WTC11 (cell line): ENCODE data around the gene KHDC4. TPM values are rescaled to one million over a fixed set of nuclear protein-coding genes. Genes with fewer than 3 reads are reported as not detected.
A peak's percentile ranks its signal among the peaks of the same experiment; 100 is the strongest.

Experiments
- ATAC-seq: fragments of 200-7000 bp; cut with Tn5 transposase; 2 replicates; pipeline ENCODE4 v1.10.0; 2021; ENCODE audit warnings: mild to moderate bottlenecking, moderate library complexity
- CTCF ChIA-PET: fragments of 300-600 bp; sonication (Branson Sonifier 250); formaldehyde crosslinking; loops from one replicate; lab custom pipeline; 2021; ENCODE audit warnings: antibody characterized with exemption; lab: Charles Lee
- POLR2A ChIA-PET: fragments of 350-600 bp; sonication (Branson Sonifier 250); formaldehyde crosslinking; loops from one replicate; lab custom pipeline; 2021; ENCODE audit warnings: antibody characterized with exemption; lab: Charles Lee
- DNase-seq: peaks from one replicate; pipeline ENCODE4 v3.0.0; 2021; ENCODE audit warnings: low spot score
- H3K27ac Mint-ChIP-seq: 2 replicates; pipeline ENCODE4 v1.8.0; 2021; ENCODE audit warnings: mixed read lengths
- H3K27me3 Mint-ChIP-seq: 2 replicates; pipeline ENCODE4 v1.8.0; 2021; ENCODE audit warnings: low read depth, mild to moderate bottlenecking, moderate library complexity, mixed read lengths
- H3K36me3 Mint-ChIP-seq: 2 replicates; pipeline ENCODE4 v1.8.0; 2021; ENCODE audit warnings: mixed read lengths
- H3K4me1 Mint-ChIP-seq: 2 replicates; pipeline ENCODE4 v1.8.0; 2022; ENCODE audit warnings: mixed read lengths
- H3K4me3 Mint-ChIP-seq: 2 replicates; pipeline ENCODE4 v1.8.0; 2021; ENCODE audit warnings: mild to moderate bottlenecking, moderate library complexity, mixed read lengths
- H3K9me3 Mint-ChIP-seq: 2 replicates; pipeline ENCODE4 v1.8.0; 2021; ENCODE audit warnings: mixed read lengths
- ARID4B ChIP-seq: sonication (generic); formaldehyde crosslinking; IDR thresholded peaks from 2 replicates; pipeline ENCODE4 v1.8.0; 2023; ENCODE audit warnings: missing genetic modification reagents, mild to moderate bottlenecking, borderline replicate concordance
- ATF1 ChIP-seq: sonication (generic); formaldehyde crosslinking; IDR thresholded peaks from 2 replicates; pipeline ENCODE4 v1.8.1; 2023; ENCODE audit warnings: mild to moderate bottlenecking, moderate library complexity, missing genetic modification reagents
- E2F4 ChIP-seq: sonication (generic); formaldehyde crosslinking; IDR thresholded peaks from 2 replicates; pipeline ENCODE4 v1.8.1; 2022; ENCODE audit warnings: low read depth, mild to moderate bottlenecking, moderate library complexity, missing genetic modification reagents, borderline replicate concordance
- EMX1 ChIP-seq: fragments of 250-450 bp; sonication (Bioruptor Pico); IDR thresholded peaks from 2 replicates; pipeline ENCODE4 v1.8.0; 2021; ENCODE audit warnings: mild to moderate bottlenecking
- GTF2I ChIP-seq: fragments of 250-450 bp; sonication (Bioruptor Pico); conservative IDR thresholded peaks from 2 replicates; pipeline ENCODE4 v1.4.0; 2021; ENCODE audit warnings: mild to moderate bottlenecking
- HMGXB4 ChIP-seq: sonication (generic); formaldehyde crosslinking; IDR thresholded peaks from 2 replicates; pipeline ENCODE4 v1.8.1; 2023; ENCODE audit warnings: mild to moderate bottlenecking, moderate library complexity, missing genetic modification reagents
- JUN ChIP-seq: sonication (generic); formaldehyde crosslinking; IDR thresholded peaks from 2 replicates; pipeline ENCODE4 v1.8.0; 2023; ENCODE audit warnings: mild to moderate bottlenecking, missing genetic modification reagents
- MXD4 ChIP-seq: fragments of 250-450 bp; sonication (Bioruptor Pico); IDR thresholded peaks from 2 replicates; pipeline ENCODE4 v1.8.0; 2021; ENCODE audit warnings: mild to moderate bottlenecking, moderate library complexity, borderline replicate concordance
- NR1H2 ChIP-seq: sonication (generic); formaldehyde crosslinking; IDR thresholded peaks from 2 replicates; pipeline ENCODE4 v1.9.0; 2021; ENCODE audit warnings: mild to moderate bottlenecking, moderate library complexity, missing genetic modification reagents
- RELA ChIP-seq: sonication (generic); formaldehyde crosslinking; IDR thresholded peaks from 2 replicates; pipeline ENCODE4 v1.8.1; 2022; ENCODE audit warnings: missing genetic modification reagents, mild to moderate bottlenecking, borderline replicate concordance
- USF1 ChIP-seq: sonication (generic); formaldehyde crosslinking; IDR thresholded peaks from 2 replicates; pipeline ENCODE4 v1.8.0; 2022; ENCODE audit warnings: mild to moderate bottlenecking, missing genetic modification reagents
- USF2 ChIP-seq: sonication (generic); formaldehyde crosslinking; IDR thresholded peaks from 2 replicates; pipeline ENCODE4 v1.8.1; 2023; ENCODE audit warnings: mild to moderate bottlenecking, missing genetic modification reagents, moderate library complexity
- ZBTB43 ChIP-seq: sonication (generic); formaldehyde crosslinking; IDR thresholded peaks from 2 replicates; pipeline ENCODE4 v1.8.1; 2023; ENCODE audit warnings: mild to moderate bottlenecking, missing genetic modification reagents
- ZNF121 ChIP-seq: sonication (generic); formaldehyde crosslinking; IDR thresholded peaks from 2 replicates; pipeline ENCODE4 v1.8.0; 2023; ENCODE audit warnings: missing genetic modification reagents
- ZNF232 ChIP-seq: sonication (generic); formaldehyde crosslinking; IDR thresholded peaks from 2 replicates; pipeline ENCODE4 v1.8.0; 2022; ENCODE audit warnings: mild to moderate bottlenecking, missing genetic modification reagents
- ZNF396 ChIP-seq: fragments of 250-450 bp; sonication (Bioruptor Pico); IDR thresholded peaks from 2 replicates; pipeline ENCODE4 v1.8.0; 2021; ENCODE audit warnings: mild to moderate bottlenecking, moderate library complexity, borderline replicate concordance
- total RNA-seq: library from RNA; stranded (reverse); gene quantifications from 3 replicates; pipeline ENCODE4 v1.2.3, GENCODE V29; 2021

KHDC4 gene
- total RNA-seq, 1 experiment from 2014 or later: 64.4 TPM

- Mint-ChIP-seq H3K4me3 (peak overlapping the region; percentile 95), H3K36me3 (peaks cover 52% of the 10 kb centered on the region), H3K9me3 (no peaks in the 10 kb centered on the region), H3K27ac (peak overlapping the region; percentile 69), H3K27me3 (no peaks in the 10 kb centered on the region), H3K4me1 (peaks cover 13% of the 10 kb centered on the region)
- ATAC-seq: peak; percentile 52
- DNase-seq: peak; percentile 15
- TF ChIP-seq USF2 (CRISPR knock-in tag): peak; percentile 75
- no peak for TF ChIP-seq GTF2I (CRISPR knock-in tag)
- TF ChIP-seq MXD4 (CRISPR knock-in tag): no peak
- TF ChIP-seq HMGXB4 (CRISPR knock-in tag): 0 out of 2 replicates have a peak, but pooled peaks have one; percentile 15
- TF ChIP-seq NR1H2 (CRISPR knock-in tag): no peak
- no peak for TF ChIP-seq ARID4B (CRISPR knock-in tag)
- no peak for TF ChIP-seq ZBTB43
- TF ChIP-seq ZNF121 (CRISPR knock-in tag): 0 out of 2 replicates have a peak, but pooled peaks have one; percentile 14
- peak; percentile 59; the same call in 1 of the 2 replicates for TF ChIP-seq USF1 (CRISPR knock-in tag)
- ChIA-PET POLR2A (no interaction called here), CTCF (no interaction called here)
These were observed 23.5 kb downstream of the KHDC4 start for GRCh38 chr1:155910621-155911121.

- H3K27me3 Mint-ChIP-seq: no peaks in the 10 kb centered on the region
- no peak for ATAC-seq
- peak overlapping the region; percentile 95 for H3K4me3 Mint-ChIP-seq
- H3K27ac Mint-ChIP-seq: no peak overlapping the region
- peaks cover 13% of the 10 kb centered on the region for H3K4me1 Mint-ChIP-seq
- POLR2A ChIA-PET: no interaction called here
- CTCF ChIA-PET: no interaction called here
- TF ChIP-seq ATF1 (CRISPR knock-in tag): no peak
- TF ChIP-seq ZNF396 (CRISPR knock-in tag): no peak
- TF ChIP-seq JUN (CRISPR knock-in tag): no peak
- TF ChIP-seq GTF2I (CRISPR knock-in tag): no peak
- H3K9me3 Mint-ChIP-seq: no peaks in the 10 kb centered on the region
- H3K36me3 Mint-ChIP-seq: peaks cover 50% of the 10 kb centered on the region
- DNase-seq: no peak
These were observed 24.3 kb downstream of the KHDC4 start for GRCh38 chr1:155909894-155910293.

- no peaks in the 10 kb centered on the region for H3K4me1 Mint-ChIP-seq
- ATAC-seq: no peak
- no peak for TF ChIP-seq ARID4B (CRISPR knock-in tag)
- no peak for TF ChIP-seq E2F4 (CRISPR knock-in tag)
- TF ChIP-seq ZNF232: no peak
- no peak for TF ChIP-seq RELA (CRISPR knock-in tag)
- TF ChIP-seq EMX1 (CRISPR knock-in tag): no peak
These were observed 30.0 kb downstream of the KHDC4 start for GRCh38 chr1:155904261-155904660.

More at GRCh38 chr1:155904261-155904660, 30.0 kb downstream of the KHDC4 start:
- no peak for DNase-seq
- peaks cover 63% of the 10 kb centered on the region for H3K36me3 Mint-ChIP-seq
- POLR2A ChIA-PET: interaction anchor here (0.5 kb wide), 1 partner anchor 934 kb away, joined by 3 read pairs; no protein-coding TSS in a partner anchor
- no peak overlapping the region for H3K4me3 Mint-ChIP-seq
- no peaks in the 10 kb centered on the region for H3K27me3 Mint-ChIP-seq
- no peak overlapping the region for H3K27ac Mint-ChIP-seq
- H3K9me3 Mint-ChIP-seq: no peaks in the 10 kb centered on the region
- CTCF ChIA-PET: interaction anchor here (1.2 kb wide), 1 partner anchor 122 kb away, joined by 3 read pairs; no protein-coding TSS in a partner anchor
